SK-N-SH (cell line): Measurements from ENCODE around the gene MATN1. TPM values are rescaled to one million over a fixed set of nuclear protein-coding genes. Genes with fewer than 3 reads are reported as not detected.

ENCODE experiments used
- CTCF ChIA-PET: fragments of 300-600, 350-600 bp; formaldehyde crosslinking; extraction: SDS; loops from one replicate; lab custom pipeline; 2021; lab: Yijun Ruan, JAX
- POLR2A ChIA-PET: fragments of 350-600 bp; sonication (Branson Sonifier 250); formaldehyde crosslinking; extraction: SDS; loops from one replicate; lab custom pipeline; 2020; ENCODE audit warnings: antibody characterized with exemption, inconsistent platforms; lab: Yijun Ruan, JAX
- DNase-seq: peaks from one replicate; pipeline ENCODE4 v3.0.0; 2012
- H2AFZ ChIP-seq: fragments of 200-600 bp; sonication (generic); 2 replicates; pipeline ENCODE4 v1.8.1; 2016; ENCODE audit warnings: antibody characterized with exemption, mild to moderate bottlenecking, low read depth
- H3F3A ChIP-seq: fragments of 200-600 bp; sonication (generic); replicated peaks from 2 replicates; pipeline ENCODE3; 2016; ENCODE audit warnings: antibody characterized with exemption, mild to moderate bottlenecking; ENCODE audit not compliant: insufficient read depth
- H3K27ac ChIP-seq, 2 experiments: fragments of 200-500 bp in 1 of 2; fragments of 200-600 bp in 1 of 2; sonication (Bioruptor generic) in 1 of 2; sonication (generic), shearing (Covaris generic) in 1 of 2; 2 replicates each; pipeline versions ENCODE4 v1.5.1 to v1.6.1; 2014 to 2016; ENCODE audit warnings: low read depth in 2 of 2, inconsistent platforms in 1 of 2, low read length in 1 of 2, mild to moderate bottlenecking in 1 of 2, mixed read lengths in 1 of 2
- H3K27me3 ChIP-seq: fragments of 200-600 bp; sonication (generic), shearing (Covaris generic); 2 replicates; pipeline ENCODE4 v1.6.1; 2016; ENCODE audit warnings: mixed run types; ENCODE audit not compliant: insufficient read depth
- H3K36me3 ChIP-seq, 2 experiments: fragments of 200-500 bp in 1 of 2; fragments of 200-600 bp in 1 of 2; sonication (Bioruptor generic) in 1 of 2; sonication (generic) in 1 of 2; replicated peaks in 1 of 2; 2 replicates each; pipeline versions ENCODE3 to v1.5.1; 2014 to 2016; ENCODE audit warnings: low read length in 1 of 2, mild to moderate bottlenecking in 1 of 2; ENCODE audit not compliant: insufficient read depth in 2 of 2, control insufficient read depth in 1 of 2
- H3K4me1 ChIP-seq, 2 experiments: fragments of 200-500 bp in 1 of 2; fragments of 200-600 bp in 1 of 2; sonication (Bioruptor generic) in 1 of 2; sonication (generic), shearing (Covaris generic) in 1 of 2; 2 replicates each; pipeline versions ENCODE4 v1.5.1 to v1.6.1; 2014 to 2016; ENCODE audit warnings: low read depth in 1 of 2, low read length in 1 of 2, mixed run types in 1 of 2; ENCODE audit not compliant: insufficient read depth in 2 of 2, control insufficient read depth in 1 of 2
- H3K4me2 ChIP-seq: fragments of 200-600 bp; sonication (generic), shearing (Covaris generic); 2 replicates; pipeline ENCODE4 v1.6.1; 2017; ENCODE audit warnings: mixed run types
- H3K4me3 ChIP-seq, 2 experiments: fragments of 200-500 bp in 1 of 2; fragments of 200-600 bp in 1 of 2; sonication (Bioruptor generic) in 1 of 2; sonication (generic), shearing (Covaris generic) in 1 of 2; 2 replicates each; pipeline versions ENCODE4 v1.5.1 to v1.8.1; 2014 to 2016; ENCODE audit warnings: low read depth in 2 of 2, inconsistent platforms in 1 of 2, low read length in 1 of 2, mild to moderate bottlenecking in 1 of 2, mixed read lengths in 1 of 2, moderate library complexity in 1 of 2
- H3K79me2 ChIP-seq: fragments of 200-600 bp; sonication (generic); 2 replicates; pipeline ENCODE4 v1.8.1; 2017; ENCODE audit warnings: mild to moderate bottlenecking; ENCODE audit not compliant: insufficient read depth
- H3K9ac ChIP-seq: fragments of 200-600 bp; sonication (generic); 2 replicates; pipeline ENCODE4 v1.6.1; 2017; ENCODE audit warnings: mixed run types
- H3K9me2 ChIP-seq: fragments of 200-600 bp; sonication (generic); 2 replicates; pipeline ENCODE4 v1.6.1; 2017; ENCODE audit warnings: mixed run types
- H3K9me3 ChIP-seq: fragments of 200-600 bp; sonication (generic); 2 replicates; pipeline ENCODE4 v1.6.1; 2017; ENCODE audit warnings: mixed run types, mild to moderate bottlenecking, moderate library complexity
- H4K20me1 ChIP-seq: fragments of 200-600 bp; sonication (generic); 2 replicates; pipeline ENCODE4 v1.6.1; 2017; ENCODE audit warnings: mild to moderate bottlenecking, mixed run types; ENCODE audit not compliant: insufficient read depth
- CHD2 ChIP-seq: fragments of 150-350 bp; IDR thresholded peaks from 2 replicates; pipeline ENCODE4 v1.6.1; 2018; ENCODE audit warnings: low read length; ENCODE audit not compliant: partially characterized antibody
- CTCF ChIP-seq: fragments of 200-600 bp; sonication (generic); IDR thresholded peaks from 2 replicates; pipeline ENCODE4 v1.6.1; 2017; ENCODE audit warnings: antibody characterized with exemption, mild to moderate bottlenecking, moderate library complexity
- EP300 ChIP-seq, 2 experiments: IDR thresholded peaks; 2 replicates each; pipeline versions ENCODE4 v1.4.0 to v1.6.1; 2012; ENCODE audit warnings: borderline replicate concordance in 1 of 2, low read depth in 1 of 2, low read length in 1 of 2
- FOSL2 ChIP-seq: IDR thresholded peaks from 2 replicates; pipeline ENCODE4 v1.4.0; 2012; ENCODE audit warnings: low read depth, mild to moderate bottlenecking, moderate library complexity, borderline replicate concordance
- FOXJ3 ChIP-seq: sonication (generic); formaldehyde crosslinking; IDR thresholded peaks from 2 replicates; pipeline ENCODE4 v1.5.1; 2020; ENCODE audit warnings: mild to moderate bottlenecking, missing genetic modification reagents
- FOXM1 ChIP-seq: IDR thresholded peaks from 2 replicates; pipeline ENCODE4 v1.4.0; 2012; ENCODE audit warnings: low read depth, mild to moderate bottlenecking
- GABPA ChIP-seq: IDR thresholded peaks from 2 replicates; pipeline ENCODE4 v1.4.0; 2012; ENCODE audit warnings: low read depth, mild to moderate bottlenecking
- GATA2 ChIP-seq: sonication (generic); formaldehyde crosslinking; IDR thresholded peaks from 2 replicates; pipeline ENCODE4 v1.5.0; 2020; ENCODE audit warnings: mild to moderate bottlenecking, missing genetic modification reagents
- IRF3 ChIP-seq: fragments of 150-350 bp; IDR thresholded peaks from 2 replicates; pipeline ENCODE4 v1.6.1; 2016; ENCODE audit warnings: mild to moderate bottlenecking, low read depth, low read length
- MAX ChIP-seq: IDR thresholded peaks from 2 replicates; pipeline ENCODE4 v1.4.0; 2012; ENCODE audit warnings: low read depth
- MEF2A ChIP-seq: IDR thresholded peaks from 2 replicates; pipeline ENCODE4 v1.4.0; 2012; ENCODE audit warnings: low read depth, borderline replicate concordance
- REST ChIP-seq: IDR thresholded peaks from 2 replicates; pipeline ENCODE4 v1.6.1; 2012; ENCODE audit warnings: mild to moderate bottlenecking, low read depth, low read length, moderate library complexity
- RFX5 ChIP-seq: IDR thresholded peaks from 2 replicates; pipeline ENCODE4 v1.6.1; 2012; ENCODE audit warnings: mild to moderate bottlenecking, improper control_type of control experiment, low read length
- RXRA ChIP-seq: IDR thresholded peaks from 2 replicates; pipeline ENCODE4 v1.4.0; 2012; ENCODE audit warnings: low read depth, mild to moderate bottlenecking, borderline replicate concordance
- SIN3A ChIP-seq: IDR thresholded peaks from 2 replicates; pipeline ENCODE4 v1.6.1; 2012; ENCODE audit warnings: low read depth, mild to moderate bottlenecking, low read length, moderate library complexity, borderline replicate concordance
- TCF12 ChIP-seq: IDR thresholded peaks from 2 replicates; pipeline ENCODE4 v1.4.0; 2012
- YY1 ChIP-seq: IDR thresholded peaks from 2 replicates; pipeline ENCODE4 v1.4.0; 2012; ENCODE audit warnings: low read depth, mild to moderate bottlenecking
- WGBS: methylation state at CpG from one replicate; pipeline ENCODE4 v1.1.6; 2017; ENCODE audit warnings: low lambda C conversion rate; 5-methylcytosine and 5-hydroxymethylcytosine counted together
- polyA plus RNA-seq, 3 experiments: library from polyadenylated mRNA; depleted of rRNA; stranded (reverse); fragments of >200 nt; gene quantifications; 2 replicates each; pipeline ENCODE4 v1.2.3, GENCODE V29; 2012

The MATN1 gene
- polyA plus RNA-seq, 1 of the 3 experiments (the other 2 are of a cell fraction), result 0.23 TPM

GRCh38 chr1:30716646-30717045 is 6.7 kb downstream of the MATN1 start:
- Histone ChIP-seq H3F3A (peaks cover 6% of the 10 kb centered on the region), H3K4me3 (no peak overlapping the region), H3K79me2 (no peaks in the 10 kb centered on the region), H3K4me2 (no peak overlapping the region), H3K27me3 (no peaks in the 10 kb centered on the region; the same call in 1 of the 2 replicates), H3K9ac (no peak overlapping the region), H2AFZ (no peak overlapping the region), H3K9me3 (no peaks in the 10 kb centered on the region), H3K9me2 (no peaks in the 10 kb centered on the region), H3K36me3 (no peaks in the 10 kb centered on the region), H3K4me1 (peaks cover 3 to 10% of the 10 kb centered on the region in 2 experiments; a peak in 2 of 4 replicates), H4K20me1 (0 out of 2 replicates have a peak, but pooled peaks cover 7% of the 10 kb centered on the region), H3K27ac (no peak overlapping the region)
- TF ChIP-seq RXRA (no peak), GATA2 (CRISPR knock-in tag) (no peak), FOSL2 (no peak), MAX (no peak), CHD2 (no peak), GABPA (no peak), FOXM1 (no peak), RFX5 (no peak), REST (no peak), TCF12 (no peak), YY1 (no peak), CTCF (no peak), EP300 (IDR thresholded peaks at IDR 0.05; ENCODE audit: borderline replicate concordance in 1 of 2, low read depth in 1 of 2, low read length in 1 of 2) (no peak), SIN3A (no peak), MEF2A (no peak), IRF3 (no peak), FOXJ3 (CRISPR knock-in tag) (no peak)
- CTCF ChIA-PET, result interaction anchor here (4.0 to 14.9 kb wide), 2 partner anchors 8 to 65 kb away, joined by 19 to 377 read pairs; no protein-coding TSS in a partner anchor
- DNase-seq, result no peak
- POLR2A ChIA-PET, result no interaction called here
- 100% methylated on average over 3 of the region's 8 CpGs for WGBS
